NCI-H748 treated with DMSO at 0.1 percent for 48 hours (cell line): Measurements from ENCODE around the gene VEGFA.

Experiments used
- DNase-seq: peaks from one replicate; lab custom pipeline; 2025; lab: John Stamatoyannopoulos, UW

Gene VEGFA

GRCh38 chr6:43769526-43770371, at the start of gene VEGFA:
Gene VEGFA (plus strand): TSS chr6:43770211.
- DNase-seq, result peak; percentile 85

GRCh38 chr6:43720999-43721398, 49.0 kb upstream of the VEGFA start:
- no peak for DNase-seq

- no peak for DNase-seq
These were observed 47.0 kb upstream of the VEGFA start for GRCh38 chr6:43722920-43723545.

- DNase-seq, result peak; percentile 43
These were observed 46.2 kb upstream of the VEGFA start for GRCh38 chr6:43723737-43724295.

GRCh38 chr6:43724354-43724753, 45.7 kb upstream of the VEGFA start:
- no peak for DNase-seq

GRCh38 chr6:43724914-43725642, 44.9 kb upstream of the VEGFA start:
- no peak for DNase-seq

- no peak for DNase-seq
These were observed 44.1 kb upstream of the VEGFA start for GRCh38 chr6:43725643-43726580.

GRCh38 chr6:43727634-43728033, 42.4 kb upstream of the VEGFA start:
- no peak for DNase-seq

GRCh38 chr6:43728586-43728985, 41.4 kb upstream of the VEGFA start:
- DNase-seq, result no peak

- DNase-seq, result no peak
These were observed 40.5 kb upstream of the VEGFA start for GRCh38 chr6:43729537-43729936.

- DNase-seq, result no peak
These were observed 39.4 kb upstream of the VEGFA start for GRCh38 chr6:43730634-43731033.

- DNase-seq, result no peak
These were observed 36.3 kb upstream of the VEGFA start for GRCh38 chr6:43733471-43734293.

GRCh38 chr6:43734294-43734665, 35.7 kb upstream of the VEGFA start:
- DNase-seq, result no peak

- DNase-seq, result no peak
These were observed 34.3 kb upstream of the VEGFA start for GRCh38 chr6:43735642-43736199.

- no peak for DNase-seq
These were observed 33.7 kb upstream of the VEGFA start for GRCh38 chr6:43736211-43736786.

GRCh38 chr6:43736844-43737243, 33.2 kb upstream of the VEGFA start:
- DNase-seq, result no peak

GRCh38 chr6:43737272-43738081, 32.5 kb upstream of the VEGFA start:
- DNase-seq, result no peak

- no peak for DNase-seq
These were observed 31.7 kb upstream of the VEGFA start for GRCh38 chr6:43738267-43738676.
